Mesenchymal stem cell (in vitro differentiated cells and primary cell): Measurements from ENCODE around the gene STK32C.

ENCODE experiments used
- DNase-seq: peaks from one replicate; pipeline ENCODE4 v3.0.0-alpha.2; 2013
- H2AFZ ChIP-seq: one replicate; pipeline ENCODE4 v1.6.1; 2013; ENCODE audit warnings: low read depth, mild to moderate bottlenecking, control low read depth, inconsistent platforms, low read length, moderate library complexity
- H2AK5ac ChIP-seq: 2 replicates; pipeline ENCODE4 v1.6.1; 2013; ENCODE audit warnings: low read length, moderate library complexity, mild to moderate bottlenecking, inconsistent platforms; ENCODE audit not compliant: severe bottlenecking
- H2BK120ac ChIP-seq: one replicate; pipeline ENCODE4 v1.6.1; 2013; ENCODE audit warnings: low read depth, mild to moderate bottlenecking, inconsistent platforms, low read length, moderate library complexity
- H2BK12ac ChIP-seq, 2 experiments: one replicate each; pipeline ENCODE4 v1.6.1; 2013; ENCODE audit warnings: inconsistent platforms in 2 of 2, low read length in 2 of 2, mild to moderate bottlenecking in 2 of 2, moderate library complexity in 2 of 2, control low read depth in 1 of 2
- H2BK15ac ChIP-seq: one replicate; pipeline ENCODE4 v1.6.1; 2013; ENCODE audit warnings: mild to moderate bottlenecking, low read depth, inconsistent platforms; ENCODE audit not compliant: poor library complexity, severe bottlenecking
- H2BK5ac ChIP-seq: 2 replicates; pipeline ENCODE4 v1.6.1; 2013; ENCODE audit warnings: low read depth, mild to moderate bottlenecking, low read length, control low read depth, inconsistent platforms; ENCODE audit not compliant: poor library complexity, severe bottlenecking
- H3K14ac ChIP-seq, 2 experiments: one replicate each; pipeline ENCODE4 v1.6.1; 2013; ENCODE audit warnings: inconsistent platforms in 2 of 2, low read length in 2 of 2, control low read depth in 1 of 2, mild to moderate bottlenecking in 1 of 2, moderate library complexity in 1 of 2
- H3K18ac ChIP-seq, 2 experiments: one replicate each; pipeline ENCODE4 v1.6.1; 2013; ENCODE audit warnings: inconsistent platforms in 2 of 2, low read length in 2 of 2, control low read depth in 1 of 2, low read depth in 1 of 2, mild to moderate bottlenecking in 1 of 2
- H3K23ac ChIP-seq, 2 experiments: one replicate each; pipeline ENCODE4 v1.6.1; 2013; ENCODE audit warnings: inconsistent platforms in 2 of 2, low read length in 2 of 2, mild to moderate bottlenecking in 2 of 2, moderate library complexity in 2 of 2, control low read depth in 1 of 2
- H3K27ac ChIP-seq: 2 replicates; pipeline ENCODE4 v1.5.1; 2013; ENCODE audit warnings: mild to moderate bottlenecking, moderate library complexity, low read length, control low read depth, inconsistent platforms; ENCODE audit not compliant: poor library complexity, severe bottlenecking
- H3K27me3 ChIP-seq, 2 experiments: 2 replicates each; pipeline versions ENCODE4 v1.6.1 to v1.7.0; 2013; ENCODE audit warnings: low read length in 2 of 2, mild to moderate bottlenecking in 2 of 2, moderate library complexity in 2 of 2, control low read depth in 1 of 2, inconsistent platforms in 1 of 2; ENCODE audit not compliant: control insufficient read depth in 1 of 2, insufficient read depth in 1 of 2
- H3K36me3 ChIP-seq, 2 experiments: 2 replicates each; pipeline versions ENCODE4 v1.6.1 to v1.7.0; 2013; ENCODE audit warnings: low read length in 2 of 2, control low read depth in 1 of 2, inconsistent platforms in 1 of 2, low read depth in 1 of 2, mild to moderate bottlenecking in 1 of 2; ENCODE audit not compliant: insufficient read depth in 2 of 2, control insufficient read depth in 1 of 2
- H3K4ac ChIP-seq, 2 experiments: one replicate each; pipeline ENCODE4 v1.6.1; 2013; ENCODE audit warnings: inconsistent platforms in 2 of 2, low read length in 2 of 2, mild to moderate bottlenecking in 2 of 2, moderate library complexity in 2 of 2, control low read depth in 1 of 2, low read depth in 1 of 2
- H3K4me1 ChIP-seq: 2 replicates; pipeline ENCODE4 v1.6.1; 2013; ENCODE audit warnings: low read depth, low read length, control low read depth; ENCODE audit not compliant: control insufficient read depth, insufficient read depth
- H3K4me2 ChIP-seq: 2 replicates; pipeline ENCODE4 v1.6.1; 2013; ENCODE audit warnings: low read length, mild to moderate bottlenecking, inconsistent platforms; ENCODE audit not compliant: poor library complexity, severe bottlenecking
- H3K4me3 ChIP-seq, 2 experiments: 2 replicates each; pipeline versions ENCODE4 v1.5.1 to v1.7.0; 2013; ENCODE audit warnings: low read length in 2 of 2, mild to moderate bottlenecking in 2 of 2, control low read depth in 1 of 2, low read depth in 1 of 2; ENCODE audit not compliant: insufficient read depth in 1 of 2
- H3K79me1 ChIP-seq: replicated peaks from 2 replicates; pipeline ENCODE4 v1.6.1; 2013; ENCODE audit warnings: mild to moderate bottlenecking, control low read depth, low read length, inconsistent platforms; ENCODE audit not compliant: poor library complexity, severe bottlenecking
- H3K9ac ChIP-seq: 2 replicates; pipeline ENCODE4 v1.7.0; 2013; ENCODE audit warnings: mild to moderate bottlenecking, low read length, moderate library complexity
- H3K9me3 ChIP-seq: 2 replicates; pipeline ENCODE4 v1.7.0; 2013; ENCODE audit warnings: mild to moderate bottlenecking, low read length; ENCODE audit not compliant: control insufficient read depth
- H4K8ac ChIP-seq: one replicate; pipeline ENCODE4 v1.6.1; 2013; ENCODE audit warnings: inconsistent platforms, mild to moderate bottlenecking, low read length, moderate library complexity
- H4K91ac ChIP-seq: one replicate; pipeline ENCODE4 v1.6.1; 2013; ENCODE audit warnings: mild to moderate bottlenecking, low read length, inconsistent platforms
- whole genome bisulfite sequencing: methylation state at CpG from one replicate; pipeline ENCODE4 v1.1.7; 2013; ENCODE audit warnings: mixed read lengths; 5-methylcytosine and 5-hydroxymethylcytosine counted together

Gene STK32C

GRCh38 chr10:132302421-132303310, 5.1 kb downstream of the STK32C start:
- Histone ChIP-seq H4K8ac (no peak overlapping the region), H2BK120ac (no peak overlapping the region), H2BK15ac (no peak overlapping the region), H3K9me3 (no peaks in the 10 kb centered on the region), H4K91ac (no peak overlapping the region), H3K27ac (no peak overlapping the region), H3K14ac (no peak overlapping the region), H3K79me1 (peaks cover 34% of the 10 kb centered on the region), H3K9ac (no peak overlapping the region), H3K4ac (no peak overlapping the region), H3K27me3 (peaks cover 3 to 20% of the 10 kb centered on the region in 2 experiments), H3K18ac (no peak overlapping the region), H2BK5ac (no peak overlapping the region), H3K4me2 (no peak overlapping the region), H3K4me3 (no peak overlapping the region), H3K23ac (no peak overlapping the region), H2AK5ac (no peak overlapping the region), H2AFZ (no peak overlapping the region), H2BK12ac (no peak overlapping the region), H3K36me3 (peaks cover 0 to 3% of the 10 kb centered on the region in 2 experiments), H3K4me1 (peaks cover 6% of the 10 kb centered on the region)
- 91% methylated on average over 29 of the region's 29 CpGs for WGBS
- DNase-seq = no peak

DNA sequence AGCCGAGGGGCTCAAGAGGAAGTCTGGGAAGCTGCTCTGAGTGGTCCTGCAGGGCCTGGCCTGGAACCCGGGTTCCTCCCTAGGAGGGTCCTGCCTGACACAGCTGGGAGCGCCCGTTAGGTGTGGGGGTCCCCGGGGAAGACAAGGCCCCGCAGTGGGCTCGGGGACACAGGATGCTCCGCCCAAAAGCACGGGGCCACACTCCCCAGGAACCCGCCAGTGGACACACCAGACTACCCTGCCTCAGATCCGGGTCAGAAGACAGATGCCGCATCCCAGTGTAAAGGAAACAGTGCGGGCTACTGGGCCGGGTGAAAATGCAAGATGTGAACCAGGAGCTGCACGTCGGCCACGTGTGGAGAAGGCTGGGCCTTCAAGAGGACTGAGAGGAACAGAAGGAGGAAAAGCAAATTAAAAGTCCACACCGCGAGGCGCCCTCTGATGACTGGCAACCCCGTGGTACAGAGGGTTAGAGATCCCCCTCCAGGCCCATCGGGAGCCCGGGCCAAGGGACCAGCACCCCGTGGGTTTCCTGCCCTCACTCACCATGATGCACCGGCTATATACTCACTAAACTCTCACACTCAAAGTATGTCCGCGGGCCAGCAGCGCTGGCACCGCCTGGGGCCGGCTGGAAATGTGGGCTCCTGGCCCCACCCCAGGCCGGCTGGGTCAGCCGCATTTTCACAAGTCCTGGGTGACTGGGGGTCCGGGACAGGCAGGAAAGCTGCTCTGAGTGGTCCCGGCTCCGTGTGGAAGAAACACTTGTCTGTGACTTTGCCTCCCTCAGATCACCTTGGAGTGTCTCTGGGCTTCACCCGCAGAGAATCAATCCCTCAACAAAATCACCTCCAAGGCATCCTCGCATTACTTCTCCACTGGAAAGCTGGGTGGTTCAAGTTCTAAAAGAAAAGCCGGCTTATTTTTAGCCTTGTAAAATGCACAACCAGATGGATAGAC, 6.1 kb downstream of the STK32C start:
- no peak overlapping the region for H3K18ac ChIP-seq
- no peaks in the 10 kb centered on the region for H3K9me3 ChIP-seq
- peaks cover 36% of the 10 kb centered on the region for H3K79me1 ChIP-seq
- no peak overlapping the region for H2AFZ ChIP-seq
- H3K36me3 ChIP-seq = peaks cover 0 to 3% of the 10 kb centered on the region in 2 experiments
- H3K14ac ChIP-seq = no peak overlapping the region
- H3K9ac ChIP-seq = no peak overlapping the region
- H3K27ac ChIP-seq = no peak overlapping the region
- no peak overlapping the region for H3K23ac ChIP-seq
- H3K27me3 ChIP-seq = peaks cover 3 to 20% of the 10 kb centered on the region in 2 experiments
- no peak for DNase-seq
- no peak overlapping the region for H4K91ac ChIP-seq
- H3K4me1 ChIP-seq = peaks cover 2% of the 10 kb centered on the region
- H2AK5ac ChIP-seq = no peak overlapping the region
- H2BK12ac ChIP-seq = no peak overlapping the region
- H3K4me3 ChIP-seq = no peak overlapping the region
- no peak overlapping the region for H2BK120ac ChIP-seq
- 92% methylated on average over 38 of the region's 38 CpGs for WGBS
- no peak overlapping the region for H4K8ac ChIP-seq
- H2BK15ac ChIP-seq = no peak overlapping the region
- H3K4ac ChIP-seq = no peak overlapping the region
- H3K4me2 ChIP-seq = no peak overlapping the region
- H2BK5ac ChIP-seq = no peak overlapping the region

GRCh38 chr10:132300582-132300981, 7.2 kb downstream of the STK32C start:
- Histone ChIP-seq H4K91ac (no peak overlapping the region), H3K9me3 (no peaks in the 10 kb centered on the region), H3K27me3 (peaks cover 3 to 16% of the 10 kb centered on the region in 2 experiments), H3K4me2 (no peak overlapping the region), H3K14ac (no peak overlapping the region), H3K27ac (no peak overlapping the region), H3K23ac (no peak overlapping the region), H2BK5ac (no peak overlapping the region), H3K36me3 (peaks cover 0 to under 1% of the 10 kb centered on the region in 2 experiments), H3K4me1 (peaks cover 3% of the 10 kb centered on the region), H3K9ac (no peak overlapping the region), H2BK15ac (peak overlapping the region; percentile 45), H3K79me1 (peaks cover 34% of the 10 kb centered on the region), H3K4ac (no peak overlapping the region), H3K4me3 (no peak overlapping the region), H2AK5ac (no peak overlapping the region), H4K8ac (no peak overlapping the region), H2BK12ac (no peak overlapping the region), H3K18ac (no peak overlapping the region), H2BK120ac (no peak overlapping the region), H2AFZ (no peak overlapping the region)
- DNase-seq = no peak
- 78% methylated on average over 10 of the region's 10 CpGs for WGBS
